PC-9 (cell line): ENCODE measurements around the gene STUM. TPM values are rescaled to one million over a fixed set of nuclear protein-coding genes. Genes with fewer than 3 reads are reported as not detected.

Source experiments
- BruUV-seq: library from RNA; stranded (reverse); fragments of 400-500 nt; replicated peaks from 2 replicates; lab custom pipeline; 2021; lab: Mats Ljungman, UMichigan
- CTCF ChIA-PET: fragments of 300-600 bp; sonication (Branson Sonifier 250); formaldehyde crosslinking; loops from one replicate; lab custom pipeline; 2022; ENCODE audit warnings: antibody characterized with exemption; lab: Charles Lee
- POLR2A ChIA-PET: fragments of 300-600 bp; sonication (Branson Sonifier 250); formaldehyde crosslinking; loops from one replicate; lab custom pipeline; 2022; ENCODE audit warnings: antibody characterized with exemption; ENCODE audit not compliant: unreplicated experiment; lab: Charles Lee
- DNase-seq, 2 experiments: peaks; one replicate each; pipeline versions ENCODE4 v3.0.0 to v3.0.0-alpha.2; 2015 to 2022; ENCODE audit warnings: mixed read lengths in 1 of 2
- H2AFZ ChIP-seq: fragments of 200-600 bp; sonication (generic); 2 replicates; pipeline ENCODE4 v1.8.1; 2017; ENCODE audit warnings: antibody characterized with exemption
- H3F3A ChIP-seq: fragments of 200-600 bp; sonication (generic); 2 replicates; pipeline ENCODE4 v1.8.1; 2017; ENCODE audit warnings: antibody characterized with exemption, mild to moderate bottlenecking, low read depth; ENCODE audit not compliant: insufficient read depth
- H3K27ac ChIP-seq: fragments of 200-600 bp; sonication (generic); 2 replicates; pipeline ENCODE4 v1.6.1; 2016; ENCODE audit warnings: mixed run types
- H3K27me3 ChIP-seq: fragments of 200-600 bp; sonication (generic); 2 replicates; pipeline ENCODE4 v1.6.1; 2016; ENCODE audit warnings: low read depth, mixed run types; ENCODE audit not compliant: insufficient read depth
- H3K36me3 ChIP-seq: fragments of 200-600 bp; sonication (generic); 2 replicates; pipeline ENCODE4 v1.6.1; 2016; ENCODE audit warnings: low read depth, mixed run types
- H3K4me1 ChIP-seq: fragments of 200-600 bp; sonication (generic); replicated peaks from 2 replicates; pipeline ENCODE4 v1.6.1; 2016; ENCODE audit warnings: mixed run types; ENCODE audit not compliant: insufficient read depth
- H3K4me2 ChIP-seq: fragments of 200-600 bp; sonication (generic); 2 replicates; pipeline ENCODE4 v1.6.1; 2017; ENCODE audit warnings: mixed run types
- H3K4me3 ChIP-seq: fragments of 200-600 bp; sonication (generic); 2 replicates; pipeline ENCODE4 v1.6.1; 2016; ENCODE audit warnings: mixed run types
- H3K79me2 ChIP-seq: fragments of 200-600 bp; sonication (generic); 2 replicates; pipeline ENCODE4 v1.6.1; 2017; ENCODE audit warnings: low read depth, mixed run types
- H3K9me2 ChIP-seq: fragments of 200-600 bp; sonication (generic); 2 replicates; pipeline ENCODE4 v1.8.1; 2017; ENCODE audit warnings: mild to moderate bottlenecking; ENCODE audit not compliant: insufficient read depth
- H3K9me3 ChIP-seq: fragments of 200-600 bp; sonication (generic); 2 replicates; pipeline ENCODE4 v1.8.1; 2016; ENCODE audit warnings: low read depth; ENCODE audit not compliant: insufficient read depth
- H4K20me1 ChIP-seq: fragments of 200-600 bp; sonication (generic); 2 replicates; pipeline ENCODE4 v1.8.1; 2017; ENCODE audit not compliant: insufficient read depth
- CTCF ChIP-seq: fragments of 200-600 bp; sonication (generic); conservative IDR thresholded peaks from 2 replicates; pipeline ENCODE4 v1.6.1; 2017; ENCODE audit warnings: mixed run types, antibody characterized with exemption, mild to moderate bottlenecking, moderate library complexity
- EZH2 ChIP-seq: fragments of 200-600 bp; sonication (generic); IDR thresholded peaks from 2 replicates; pipeline ENCODE4 v1.8.0; 2017; ENCODE audit warnings: antibody characterized with exemption, low read depth
- intact Hi-C: fragments of 100-400 bp; cut with micrococcal nuclease; formaldehyde crosslinking; loops from one replicate; pipeline ENCODE4 v1.10.0; 2022; ENCODE audit not compliant: unreplicated experiment
- total RNA-seq: library from RNA; stranded (reverse); gene quantifications from 2 replicates; pipeline ENCODE4 v1.2.3, GENCODE V29; 2021

Gene STUM
- total RNA-seq, 1 experiment from 2014 or later = not detected

- no peaks in the 10 kb centered on the region for H3K79me2 ChIP-seq
- POLR2A ChIA-PET = no interaction called here
- H2AFZ ChIP-seq = no peak overlapping the region
- H3K36me3 ChIP-seq = no peaks in the 10 kb centered on the region
- peaks cover 36% of the 10 kb centered on the region for H3K4me1 ChIP-seq
- no peaks in the 10 kb centered on the region for H3K27me3 ChIP-seq
- no peaks in the 10 kb centered on the region for H3K9me3 ChIP-seq
- TF ChIP-seq CTCF = no peak
- no peak for TF ChIP-seq EZH2
- no peak for DNase-seq
- intact Hi-C loops = no loop called here
- no peaks in the 10 kb centered on the region for H3K9me2 ChIP-seq
- no TSS peak for BruUV-seq
- no peak overlapping the region for H3K27ac ChIP-seq
- CTCF ChIA-PET = no interaction called here
- no peak overlapping the region for H3K4me3 ChIP-seq
- H3K4me2 ChIP-seq = no peak overlapping the region
- no peaks in the 10 kb centered on the region for H4K20me1 ChIP-seq
- H3F3A ChIP-seq = peaks cover 28% of the 10 kb centered on the region; the same call in 1 of the 2 replicates
Measured at GRCh38 chr1:226648421-226648820, 99.9 kb downstream of the STUM start.

GRCh38 chr1:226649244-226649643, 100.7 kb downstream of the STUM start:
- BruUV-seq = no TSS peak
- Histone ChIP-seq H4K20me1 (no peaks in the 10 kb centered on the region), H3K27ac (no peak overlapping the region), H2AFZ (no peak overlapping the region), H3K36me3 (no peaks in the 10 kb centered on the region), H3K4me3 (no peak overlapping the region), H3K4me1 (peaks cover 27% of the 10 kb centered on the region), H3K4me2 (no peak overlapping the region), H3K27me3 (no peaks in the 10 kb centered on the region), H3F3A (peaks cover 23% of the 10 kb centered on the region; the same call in 1 of the 2 replicates), H3K9me3 (no peaks in the 10 kb centered on the region), H3K9me2 (no peaks in the 10 kb centered on the region), H3K79me2 (no peaks in the 10 kb centered on the region)
- TF ChIP-seq CTCF (no peak), EZH2 (no peak)
- POLR2A ChIA-PET = no interaction called here
- intact Hi-C loops = no loop called here
- DNase-seq = no peak
- CTCF ChIA-PET = no interaction called here

- Histone ChIP-seq H4K20me1 (no peaks in the 10 kb centered on the region), H3K4me1 (peaks cover 22% of the 10 kb centered on the region), H3K36me3 (no peaks in the 10 kb centered on the region), H3K79me2 (no peaks in the 10 kb centered on the region), H3K4me3 (no peak overlapping the region), H3K9me2 (no peaks in the 10 kb centered on the region), H3K27me3 (no peaks in the 10 kb centered on the region), H3K27ac (no peak overlapping the region), H3K4me2 (no peak overlapping the region), H3K9me3 (no peaks in the 10 kb centered on the region), H2AFZ (no peak overlapping the region), H3F3A (peaks cover 20% of the 10 kb centered on the region; the same call in 1 of the 2 replicates)
- CTCF ChIA-PET = no interaction called here
- no peak for DNase-seq
- no TSS peak for BruUV-seq
- TF ChIP-seq CTCF = 0 out of 2 replicates have a peak, but pooled peaks have one; percentile 24
- TF ChIP-seq EZH2 = no peak
- POLR2A ChIA-PET = no interaction called here
- intact Hi-C loops = no loop called here
Measured at GRCh38 chr1:226649780-226650179, 101.2 kb downstream of the STUM start.
